B cell (primary cell): ENCODE results near the gene DMAP1. TPM values are rescaled to one million over a fixed set of nuclear protein-coding genes. Genes with fewer than 3 reads are reported as not detected.

Experiments used
- ATAC-seq: fragments of 200-7000 bp; cut with Tn5 transposase; one replicate; pipeline ENCODE4 v1.10.0; 2021; ENCODE audit warnings: low read depth, mild to moderate bottlenecking, moderate number of reproducible peaks, moderate library complexity
- CTCF ChIA-PET: fragments of 350-600 bp; sonication (Branson Sonifier 250); formaldehyde crosslinking; loops from one replicate; lab custom pipeline; 2021; ENCODE audit warnings: antibody characterized with exemption, inconsistent platforms; lab: Charles Lee
- POLR2A ChIA-PET: fragments of 350-600 bp; sonication (Branson Sonifier 250); formaldehyde crosslinking; loops from one replicate; lab custom pipeline; 2021; ENCODE audit warnings: antibody characterized with exemption; lab: Charles Lee
- DNase-seq: peaks from one replicate; pipeline ENCODE4 v3.0.0; 2013
- H2AFZ ChIP-seq: 2 replicates; pipeline ENCODE4 v1.6.1; 2012; ENCODE audit warnings: mild to moderate bottlenecking, low read depth, low read length; ENCODE audit not compliant: insufficient read depth, poor library complexity, severe bottlenecking
- H3K27ac ChIP-seq, 2 donors: 1 replicate in 1 of 2; 2 replicates in 1 of 2; pipeline ENCODE4 v1.5.1; 2012 to 2013; ENCODE audit warnings: low read length in 2 of 2, mild to moderate bottlenecking in 2 of 2, moderate library complexity in 1 of 2
- H3K27me3 ChIP-seq, 4 experiments: fragments of 200-600 bp in 1 of 4; sonication (generic) in 1 of 4; replicated peaks in 1 of 4; 1 replicate in 2 of 4; 2 replicates in 2 of 4; pipeline versions ENCODE4 v1.6.1 to v1.7.0; 2013 to 2016; ENCODE audit warnings: low read length in 3 of 4, mild to moderate bottlenecking in 2 of 4, mixed read lengths in 1 of 4, moderate library complexity in 1 of 4; ENCODE audit not compliant: insufficient read depth in 4 of 4, control insufficient read depth in 3 of 4; ENCODE audit errors: control extremely low read depth in 1 of 4
- H3K36me3 ChIP-seq, 2 experiments: replicated peaks in 1 of 2; 1 replicate in 1 of 2; 2 replicates in 1 of 2; pipeline versions ENCODE4 v1.6.1 to v1.7.1; 2013; ENCODE audit warnings: low read length in 1 of 2; ENCODE audit not compliant: insufficient read depth in 2 of 2, control insufficient read depth in 1 of 2; ENCODE audit errors: control extremely low read depth in 1 of 2, extremely low read depth in 1 of 2
- H3K4me1 ChIP-seq, 2 donors: fragments of 200-600 bp in 1 of 2; sonication (generic) in 1 of 2; 1 replicate in 1 of 2; 2 replicates in 1 of 2; pipeline versions ENCODE4 v1.5.1 to v1.6.1; 2013 to 2017; ENCODE audit warnings: low read length in 2 of 2; ENCODE audit not compliant: control insufficient read depth in 2 of 2, insufficient read depth in 2 of 2
- H3K4me2 ChIP-seq: replicated peaks from 2 replicates; pipeline ENCODE3; 2012; ENCODE audit warnings: mild to moderate bottlenecking, low read depth, low read length; ENCODE audit not compliant: poor library complexity, severe bottlenecking
- H3K4me3 ChIP-seq, 5 experiments: fragments of 200-600 bp in 1 of 5; sonication (generic) in 1 of 5; 1 replicate in 3 of 5; 2 replicates in 2 of 5; pipeline versions ENCODE4 v1.5.1 to v1.7.0; 2011 to 2016; ENCODE audit warnings: low read length in 4 of 5, mild to moderate bottlenecking in 4 of 5, low read depth in 2 of 5, control low read depth in 1 of 5, moderate library complexity in 1 of 5; ENCODE audit not compliant: insufficient read depth in 1 of 5; ENCODE audit errors: control extremely low read depth in 1 of 5, extremely low read depth in 1 of 5
- H3K79me2 ChIP-seq: fragments of 200-600 bp; sonication (generic); one replicate; pipeline ENCODE4 v1.6.0; 2016; ENCODE audit warnings: low read length; ENCODE audit not compliant: control insufficient read depth, insufficient read depth
- H3K9ac ChIP-seq: fragments of 200-600 bp; sonication (generic); 2 replicates; pipeline ENCODE4 v1.6.1; 2017; ENCODE audit warnings: mild to moderate bottlenecking, low read length, moderate library complexity
- H3K9me3 ChIP-seq, 3 donors: one replicate each; pipeline versions ENCODE4 v1.6.1 to v1.7.1; 2013; ENCODE audit warnings: low read length in 2 of 3; ENCODE audit not compliant: control insufficient read depth in 2 of 3, insufficient read depth in 1 of 3; ENCODE audit errors: control extremely low read depth in 1 of 3
- H4K20me1 ChIP-seq: 2 replicates; pipeline ENCODE4 v1.6.0; 2012; ENCODE audit warnings: mild to moderate bottlenecking, low read length; ENCODE audit not compliant: insufficient read depth, control insufficient read depth, poor library complexity, severe bottlenecking
- H3K27ac Mint-ChIP-seq: one replicate; pipeline ENCODE4 v1.8.0; 2021; ENCODE audit warnings: mixed read lengths
- H3K27me3 Mint-ChIP-seq: one replicate; pipeline ENCODE4 v1.8.0; 2021; ENCODE audit warnings: mixed read lengths
- H3K4me1 Mint-ChIP-seq: one replicate; pipeline ENCODE4 v1.8.0; 2021; ENCODE audit warnings: mixed read lengths
- H3K4me3 Mint-ChIP-seq: one replicate; pipeline ENCODE4 v1.8.0; 2021; ENCODE audit warnings: mixed read lengths
- H3K9me3 Mint-ChIP-seq: one replicate; pipeline ENCODE4 v1.8.0; 2022; ENCODE audit warnings: mixed read lengths; ENCODE audit not compliant: insufficient read depth
- EZH2 ChIP-seq: IDR thresholded peaks from 2 replicates; pipeline ENCODE4 v1.6.1; 2012; ENCODE audit warnings: borderline replicate concordance, low read depth, mild to moderate bottlenecking, moderate library complexity, low read length; ENCODE audit not compliant: insufficient read depth, poor library complexity, severe bottlenecking
- WGBS: methylation state at CpG from one replicate; pipeline ENCODE4 v1.1.5; 2013; ENCODE audit warnings: missing lambda C conversion rate; ENCODE audit not compliant: insufficient coverage; 5-methylcytosine and 5-hydroxymethylcytosine counted together
- intact Hi-C: fragments of 100-400 bp; cut with micrococcal nuclease; formaldehyde crosslinking; loops from one replicate; pipeline ENCODE4 v1.10.0; 2022
- polyA plus RNA-seq: library from polyadenylated mRNA; depleted of rRNA; stranded (reverse); fragments of >200 nt; gene quantifications from 2 replicates; pipeline ENCODE4 v1.2.3, GENCODE V29; 2012
- total RNA-seq, 2 donors: library from RNA; stranded (reverse); fragments of 120-200 nt in 1 of 2; gene quantifications; 1 replicate in 1 of 2; 2 replicates in 1 of 2; pipeline versions ENCODE4 v1.2.3 to v1.2.4, GENCODE V29; 2013 to 2022
- TF ChIP-seq, protein P1 (sequence below): fragments of 200-600 bp; IDR thresholded peaks from one replicate; pipeline ENCODE4 v1.8.0; 2022; ENCODE audit warnings: antibody characterized with exemption, mild to moderate bottlenecking

DMAP1 gene
- total and polyA plus RNA-seq, 2 donors (not counting 1 experiment from before 2014, with no cell fraction given) = 88.5 to 116 TPM

DNA sequence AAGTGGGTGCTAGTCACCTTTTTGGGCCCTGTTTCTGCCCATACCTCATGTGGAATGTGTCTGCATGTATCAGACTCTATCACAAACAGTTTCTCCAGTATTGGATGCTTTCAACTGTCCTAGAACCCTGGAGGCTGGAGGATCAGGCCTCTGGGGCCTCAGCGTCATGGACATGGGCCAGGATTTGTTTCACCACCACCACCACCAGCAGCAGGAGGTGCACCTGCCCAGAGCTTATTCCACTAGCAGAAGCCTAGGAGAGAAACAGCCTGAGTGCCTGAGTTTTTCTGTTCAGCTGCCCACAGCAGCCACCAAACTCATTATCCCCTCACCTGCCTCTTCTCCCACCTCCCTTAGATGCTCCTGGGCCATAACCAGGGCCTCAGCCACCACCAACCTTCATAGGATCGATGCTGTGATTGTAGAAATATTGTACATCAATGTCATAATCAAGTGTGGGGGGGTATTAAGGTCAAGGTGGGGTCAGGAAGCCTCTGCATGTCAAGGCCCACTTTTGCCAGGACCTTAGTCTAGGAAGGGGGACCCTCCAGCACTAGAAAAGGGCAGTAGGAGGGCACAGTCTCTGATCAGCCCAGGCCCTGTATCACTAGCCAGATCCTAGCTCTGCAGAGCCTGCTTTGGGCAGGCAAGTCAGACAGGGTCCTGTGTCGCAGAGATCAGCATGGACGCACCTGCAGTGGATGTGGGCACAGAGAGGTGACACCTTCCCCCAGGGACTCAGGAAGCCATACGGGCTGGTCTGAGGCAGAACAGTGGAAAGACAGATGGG is 9.3 kb downstream of the DMAP1 start:
- ATAC-seq = no peak
- DNase-seq = no peak
- no peak overlapping the region for H3K27ac Mint-ChIP-seq
- no peak overlapping the region for H3K4me2 ChIP-seq
- H3K9ac ChIP-seq = no peak overlapping the region
- peaks cover 18% of the 10 kb centered on the region for H3K4me1 Mint-ChIP-seq
- no peak overlapping the region for H3K4me3 Mint-ChIP-seq
- peaks cover 0 to 45% of the 10 kb centered on the region in 2 experiments for H3K36me3 ChIP-seq
- H3K4me3 ChIP-seq = no peak overlapping the region
- H3K79me2 ChIP-seq = no peaks in the 10 kb centered on the region
- intact Hi-C loops = no loop called here
- CTCF ChIA-PET = no interaction called here
- POLR2A ChIA-PET = no interaction called here
- peaks cover 0 to 3% of the 10 kb centered on the region in 2 donors for H3K4me1 ChIP-seq
- no peak overlapping the region for H2AFZ ChIP-seq
- H3K9me3 Mint-ChIP-seq = no peaks in the 10 kb centered on the region
- no peaks in the 10 kb centered on the region for H3K27me3 Mint-ChIP-seq
- H3K27ac ChIP-seq = peak overlapping the region in 1 of 2 donors; percentile 25
- H3K9me3 ChIP-seq = no peaks in the 10 kb centered on the region
- no peaks in the 10 kb centered on the region for H4K20me1 ChIP-seq
- TF ChIP-seq, protein P1, sequence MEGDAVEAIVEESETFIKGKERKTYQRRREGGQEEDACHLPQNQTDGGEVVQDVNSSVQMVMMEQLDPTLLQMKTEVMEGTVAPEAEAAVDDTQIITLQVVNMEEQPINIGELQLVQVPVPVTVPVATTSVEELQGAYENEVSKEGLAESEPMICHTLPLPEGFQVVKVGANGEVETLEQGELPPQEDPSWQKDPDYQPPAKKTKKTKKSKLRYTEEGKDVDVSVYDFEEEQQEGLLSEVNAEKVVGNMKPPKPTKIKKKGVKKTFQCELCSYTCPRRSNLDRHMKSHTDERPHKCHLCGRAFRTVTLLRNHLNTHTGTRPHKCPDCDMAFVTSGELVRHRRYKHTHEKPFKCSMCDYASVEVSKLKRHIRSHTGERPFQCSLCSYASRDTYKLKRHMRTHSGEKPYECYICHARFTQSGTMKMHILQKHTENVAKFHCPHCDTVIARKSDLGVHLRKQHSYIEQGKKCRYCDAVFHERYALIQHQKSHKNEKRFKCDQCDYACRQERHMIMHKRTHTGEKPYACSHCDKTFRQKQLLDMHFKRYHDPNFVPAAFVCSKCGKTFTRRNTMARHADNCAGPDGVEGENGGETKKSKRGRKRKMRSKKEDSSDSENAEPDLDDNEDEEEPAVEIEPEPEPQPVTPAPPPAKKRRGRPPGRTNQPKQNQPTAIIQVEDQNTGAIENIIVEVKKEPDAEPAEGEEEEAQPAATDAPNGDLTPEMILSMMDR = no peak
- TF ChIP-seq EZH2 = no peak
- H3K27me3 ChIP-seq = no peaks in the 10 kb centered on the region
- 61% methylated on average over 4 of the region's 5 CpGs for WGBS

DNA sequence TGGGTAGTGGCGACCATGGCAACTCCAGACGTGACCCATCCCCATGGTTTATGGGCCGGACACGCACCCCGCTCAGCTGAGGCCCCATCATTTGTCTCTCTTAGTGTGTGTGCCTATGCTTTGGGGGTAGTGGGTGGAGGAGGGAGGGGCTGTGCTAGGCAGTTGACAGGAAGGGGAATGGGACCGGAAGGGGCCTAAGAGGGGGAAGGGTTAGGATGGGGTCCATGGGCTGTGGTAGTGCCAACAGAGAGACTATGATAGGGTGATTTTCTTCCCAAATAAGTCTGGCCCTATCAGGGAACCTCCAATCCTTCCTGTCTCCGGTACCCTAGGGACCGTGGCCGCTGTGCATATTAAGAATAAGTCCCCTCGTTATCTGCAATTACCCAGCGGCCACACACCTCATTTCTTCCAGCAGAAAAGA is 9.9 kb downstream of the DMAP1 start:
- no peaks in the 10 kb centered on the region for H3K27me3 ChIP-seq
- peaks cover 0 to 40% of the 10 kb centered on the region in 2 experiments for H3K36me3 ChIP-seq
- Mint-ChIP-seq H3K27ac (no peak overlapping the region), H3K4me1 (peaks cover 17% of the 10 kb centered on the region), H3K4me3 (no peak overlapping the region), H3K27me3 (no peaks in the 10 kb centered on the region), H3K9me3 (no peaks in the 10 kb centered on the region)
- 38% methylated on average over 11 of the region's 11 CpGs for WGBS
- H3K27ac ChIP-seq = peak overlapping the region in 1 of 2 donors; percentile 25
- no peaks in the 10 kb centered on the region for H3K9me3 ChIP-seq
- CTCF ChIA-PET = no interaction called here
- H3K4me1 ChIP-seq = peaks cover 0 to 3% of the 10 kb centered on the region in 2 donors
- TF ChIP-seq EZH2 = no peak
- TF ChIP-seq, protein P1 = no peak
- H3K4me3 ChIP-seq = no peak overlapping the region
- POLR2A ChIA-PET = no interaction called here
- no peaks in the 10 kb centered on the region for H3K79me2 ChIP-seq
- no peak overlapping the region for H3K4me2 ChIP-seq
- H2AFZ ChIP-seq = no peak overlapping the region
- no peaks in the 10 kb centered on the region for H4K20me1 ChIP-seq
- no peak overlapping the region for H3K9ac ChIP-seq
- intact Hi-C loops = no loop called here
- ATAC-seq (no peak), DNase-seq (no peak)
